Measurements from ENCODE around the gene LMF2. TPM values are rescaled to one million over a fixed set of nuclear protein-coding genes. Genes with fewer than 3 reads are reported as not detected.

Gene LMF2
- polyA plus RNA-seq, 1 donor (not counting 4 experiments of a cell fraction or from before 2014, with no cell fraction given), result 13.2 TPM

GRCh38 chr22:50456026-50456425, 51.5 kb downstream of the LMF2 start:
- Histone ChIP-seq H3K4me2 (ENCODE audit: control insufficient read depth, extremely low read depth, insufficient read depth, low read depth, low read length) (no peak overlapping the region), H3K27me3 (ENCODE audit: control insufficient read depth, extremely low read depth, insufficient read depth, low read length) (no peaks in the 10 kb centered on the region), H3K36me3 (ENCODE audit: control insufficient read depth in 2 of 2, extremely low read depth in 1 of 2, insufficient read depth in 2 of 2, low read length in 2 of 2) (peaks cover 47 to 48% of the 10 kb centered on the region in 2 experiments), H2AFZ (ENCODE audit: control insufficient read depth, low read length) (no peak overlapping the region), H3K27ac (ENCODE audit: control insufficient read depth, insufficient read depth, low read length) (no peak overlapping the region), H3K9me1 (ENCODE audit: control insufficient read depth, extremely low read depth, insufficient read depth, low read length) (no peaks in the 10 kb centered on the region), H3K4me3 (ENCODE audit: control insufficient read depth in 2 of 3, extremely low read depth in 1 of 3, insufficient read depth in 2 of 3, low read depth in 1 of 3, low read length in 3 of 3) (no peak overlapping the region), H3K79me2 (ENCODE audit: control insufficient read depth, insufficient read depth, low read length) (no peaks in the 10 kb centered on the region), H3K4me1 (ENCODE audit: control insufficient read depth, extremely low read depth, insufficient read depth, low read length) (peaks cover 4% of the 10 kb centered on the region), H4K20me1 (ENCODE audit: control insufficient read depth, extremely low read depth, insufficient read depth, low read length) (peaks cover 2% of the 10 kb centered on the region), H3K9me3 (ENCODE audit: control insufficient read depth, low read depth, low read length) (no peaks in the 10 kb centered on the region), H3K9ac (ENCODE audit: control insufficient read depth, extremely low read depth, insufficient read depth, low read length) (no peak overlapping the region)
- no peak for FAIRE-seq
- DNase-seq (ENCODE audit: low read depth, low spot score), result no peak
- TF ChIP-seq EZH2 (IDR thresholded peaks at IDR 0.05; ENCODE audit: low read length), result no peak
- TF ChIP-seq, protein P1, sequence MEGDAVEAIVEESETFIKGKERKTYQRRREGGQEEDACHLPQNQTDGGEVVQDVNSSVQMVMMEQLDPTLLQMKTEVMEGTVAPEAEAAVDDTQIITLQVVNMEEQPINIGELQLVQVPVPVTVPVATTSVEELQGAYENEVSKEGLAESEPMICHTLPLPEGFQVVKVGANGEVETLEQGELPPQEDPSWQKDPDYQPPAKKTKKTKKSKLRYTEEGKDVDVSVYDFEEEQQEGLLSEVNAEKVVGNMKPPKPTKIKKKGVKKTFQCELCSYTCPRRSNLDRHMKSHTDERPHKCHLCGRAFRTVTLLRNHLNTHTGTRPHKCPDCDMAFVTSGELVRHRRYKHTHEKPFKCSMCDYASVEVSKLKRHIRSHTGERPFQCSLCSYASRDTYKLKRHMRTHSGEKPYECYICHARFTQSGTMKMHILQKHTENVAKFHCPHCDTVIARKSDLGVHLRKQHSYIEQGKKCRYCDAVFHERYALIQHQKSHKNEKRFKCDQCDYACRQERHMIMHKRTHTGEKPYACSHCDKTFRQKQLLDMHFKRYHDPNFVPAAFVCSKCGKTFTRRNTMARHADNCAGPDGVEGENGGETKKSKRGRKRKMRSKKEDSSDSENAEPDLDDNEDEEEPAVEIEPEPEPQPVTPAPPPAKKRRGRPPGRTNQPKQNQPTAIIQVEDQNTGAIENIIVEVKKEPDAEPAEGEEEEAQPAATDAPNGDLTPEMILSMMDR (optimal IDR thresholded peaks at IDR 0.05 in 1 of 3, IDR thresholded peaks at IDR 0.05 in 1 of 3, conservative IDR thresholded peaks at IDR 0.05 in 1 of 3; ENCODE audit: extremely low read depth in 1 of 3, insufficient read depth in 2 of 3, low read length in 3 of 3), result no peak
- dilution Hi-C loops (cut with MboI; ENCODE audit: extremely low pct_ligation_motif_present, low sequenced_read_pairs), result no loop called here

DNA sequence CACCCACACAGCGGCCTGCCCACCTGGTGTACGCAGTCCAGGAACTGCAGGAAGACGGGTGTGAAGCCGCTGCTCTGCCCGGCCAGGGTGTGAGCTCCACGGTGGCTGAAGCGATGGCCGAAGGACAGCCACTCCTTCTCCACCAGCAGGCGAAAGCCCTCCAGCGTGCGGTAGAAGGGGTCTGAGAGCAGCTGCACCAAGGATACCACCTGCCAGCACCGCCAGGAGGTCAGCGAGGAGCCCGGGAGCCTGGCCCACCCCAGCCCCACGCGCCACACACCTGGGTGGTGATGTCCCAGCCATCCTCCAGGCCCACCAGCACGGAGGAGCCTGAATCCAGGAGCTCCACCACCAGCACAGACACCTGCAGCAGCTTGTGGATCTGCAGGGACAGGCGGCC, 52.3 kb downstream of the LMF2 start:
- Histone ChIP-seq H3K4me1 (ENCODE audit: control insufficient read depth, extremely low read depth, insufficient read depth, low read length) (no peaks in the 10 kb centered on the region), H3K27ac (ENCODE audit: control insufficient read depth, insufficient read depth, low read length) (no peak overlapping the region), H3K79me2 (ENCODE audit: control insufficient read depth, insufficient read depth, low read length) (no peaks in the 10 kb centered on the region), H4K20me1 (ENCODE audit: control insufficient read depth, extremely low read depth, insufficient read depth, low read length) (peaks cover 2% of the 10 kb centered on the region), H3K4me2 (ENCODE audit: control insufficient read depth, extremely low read depth, insufficient read depth, low read depth, low read length) (no peak overlapping the region), H3K36me3 (ENCODE audit: control insufficient read depth in 2 of 2, extremely low read depth in 1 of 2, insufficient read depth in 2 of 2, low read length in 2 of 2) (peaks cover 40 to 42% of the 10 kb centered on the region in 2 experiments), H3K4me3 (ENCODE audit: control insufficient read depth in 2 of 3, extremely low read depth in 1 of 3, insufficient read depth in 2 of 3, low read depth in 1 of 3, low read length in 3 of 3) (no peak overlapping the region), H3K9me1 (ENCODE audit: control insufficient read depth, extremely low read depth, insufficient read depth, low read length) (no peaks in the 10 kb centered on the region), H2AFZ (ENCODE audit: control insufficient read depth, low read length) (no peak overlapping the region), H3K27me3 (ENCODE audit: control insufficient read depth, extremely low read depth, insufficient read depth, low read length) (no peaks in the 10 kb centered on the region), H3K9ac (ENCODE audit: control insufficient read depth, extremely low read depth, insufficient read depth, low read length) (no peak overlapping the region), H3K9me3 (ENCODE audit: control insufficient read depth, low read depth, low read length) (no peaks in the 10 kb centered on the region)
- dilution Hi-C loops (cut with MboI; ENCODE audit: extremely low pct_ligation_motif_present, low sequenced_read_pairs), result no loop called here
- no peak for FAIRE-seq
- TF ChIP-seq, protein P1 (optimal IDR thresholded peaks at IDR 0.05 in 1 of 3, IDR thresholded peaks at IDR 0.05 in 1 of 3, conservative IDR thresholded peaks at IDR 0.05 in 1 of 3; ENCODE audit: extremely low read depth in 1 of 3, insufficient read depth in 2 of 3, low read length in 3 of 3), result no peak
- no peak for TF ChIP-seq EZH2 (IDR thresholded peaks at IDR 0.05; ENCODE audit: low read length)
- no peak for DNase-seq (ENCODE audit: low read depth, low spot score)

Data from keratinocyte (primary cell).